Colonic mucosa (tissue), 4 donors: ENCODE results near the gene RPL3. TPM values are rescaled to one million over a fixed set of nuclear protein-coding genes. Genes with fewer than 3 reads are reported as not detected.

Experiments
- DNase-seq: peaks from one replicate; pipeline ENCODE4 v3.0.0-alpha.2; 2020
- H3K27ac ChIP-seq: fragments of 200-600 bp; one replicate; pipeline ENCODE4 v1.8.0; 2021
- H3K27me3 ChIP-seq: fragments of 200-600 bp; one replicate; pipeline ENCODE4 v1.8.0; 2021
- H3K36me3 ChIP-seq: fragments of 200-600 bp; one replicate; pipeline ENCODE4 v1.8.0; 2021
- H3K4me1 ChIP-seq: fragments of 200-600 bp; one replicate; pipeline ENCODE4 v1.8.0; 2021; ENCODE audit warnings: mild to moderate bottlenecking
- H3K4me3 ChIP-seq: fragments of 200-600 bp; one replicate; pipeline ENCODE4 v1.8.0; 2021
- H3K9ac ChIP-seq, 2 donors: one replicate each; pipeline ENCODE4 v1.7.0; 2013; ENCODE audit warnings: control low read depth in 2 of 2, low read depth in 2 of 2, low read length in 2 of 2
- H3K9me3 ChIP-seq: fragments of 200-600 bp; one replicate; pipeline ENCODE4 v1.8.0; 2021
- CTCF ChIP-seq: fragments of 200-600 bp; IDR thresholded peaks from one replicate; pipeline ENCODE4 v1.8.0; 2022; ENCODE audit warnings: antibody characterized with exemption, mild to moderate bottlenecking
- intact Hi-C: fragments of 100-400 bp; cut with DNase I; formaldehyde crosslinking; loops from one replicate; pipeline ENCODE4 v1.14.1; 2022
- total RNA-seq, 2 donors: library from RNA; stranded (reverse); fragmentation: NEBNext Ultra II Directional in 1 of 2; extraction: Animal tissue kit (Norgen Biotek cat#: 25700) in 1 of 2; gene quantifications; one replicate each; pipeline ENCODE4 v1.2.1, GENCODE V29; 2021
- donor health status: healthy.
- donor health status: DM: no; HTN: no; CAD: no.
- donor health status: DM: no; HTN: no; CAD: no.

RPL3 gene
- total RNA-seq, 2 donors from 2014 or later: 1,796 to 1,829 TPM

DNA sequence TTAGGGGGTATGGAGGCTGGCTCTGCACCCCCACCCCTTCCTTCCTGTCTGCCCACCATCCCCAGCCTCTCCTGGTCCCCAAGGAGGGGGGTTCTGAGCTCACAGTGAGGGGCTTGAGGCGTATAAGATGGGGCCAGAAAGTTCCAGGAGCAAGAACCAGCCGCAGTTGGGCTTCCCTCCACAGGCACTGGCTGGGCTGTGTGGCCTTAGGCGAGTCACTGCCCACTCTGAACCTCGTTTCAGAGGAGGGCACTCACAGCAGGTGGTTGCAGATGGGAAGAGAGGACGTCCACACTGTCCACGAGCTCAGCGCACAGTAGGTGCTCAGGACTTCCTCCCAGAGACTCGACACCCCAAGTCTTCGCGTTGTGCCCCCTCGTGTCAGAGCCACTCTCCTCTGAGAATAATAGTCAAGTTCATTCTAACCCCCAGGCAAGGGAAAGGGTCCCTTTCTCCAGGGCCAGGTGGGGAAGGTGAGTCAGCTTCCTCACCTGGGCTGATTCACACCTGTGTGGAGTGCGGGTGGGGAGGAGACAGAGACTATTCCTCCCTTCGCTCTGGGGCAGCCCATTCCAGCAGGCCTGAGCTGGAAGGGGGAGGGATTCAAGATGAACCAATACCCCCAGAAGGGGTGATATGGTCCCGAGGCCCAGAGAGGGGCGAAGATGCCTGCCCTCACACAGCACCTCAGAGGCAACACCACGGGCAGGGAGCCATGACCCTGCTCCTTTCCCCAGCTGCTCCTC lies 29.3 kb downstream of the RPL3 start:
- DNase-seq: no peak

GRCh38 chr22:39289533-39289932 lies 29.9 kb downstream of the RPL3 start:
- no peak for DNase-seq
- H3K9ac ChIP-seq: no peak overlapping the region
- no peaks in the 10 kb centered on the region for H3K36me3 ChIP-seq
- H3K27me3 ChIP-seq: no peaks in the 10 kb centered on the region
- no peak overlapping the region for H3K4me3 ChIP-seq
- no peak overlapping the region for H3K27ac ChIP-seq
- H3K9me3 ChIP-seq: no peaks in the 10 kb centered on the region
- no peak for TF ChIP-seq CTCF
- H3K4me1 ChIP-seq: peaks cover 6% of the 10 kb centered on the region
- intact Hi-C loops: no loop called here

More for the DNA sequence above, 29.3 kb downstream of the RPL3 start:
- H3K27ac ChIP-seq: no peak overlapping the region
- no peak overlapping the region for H3K9ac ChIP-seq
- intact Hi-C loops: no loop called here
- H3K4me3 ChIP-seq: no peak overlapping the region
- no peaks in the 10 kb centered on the region for H3K27me3 ChIP-seq
- no peak for TF ChIP-seq CTCF
- no peaks in the 10 kb centered on the region for H3K36me3 ChIP-seq
- no peaks in the 10 kb centered on the region for H3K9me3 ChIP-seq
- peaks cover 6% of the 10 kb centered on the region for H3K4me1 ChIP-seq

GRCh38 chr22:39288135-39288898 lies 31.1 kb downstream of the RPL3 start:
- no peaks in the 10 kb centered on the region for H3K36me3 ChIP-seq
- no peak overlapping the region for H3K9ac ChIP-seq
- intact Hi-C loops: no loop called here
- H3K4me1 ChIP-seq: peaks cover 6% of the 10 kb centered on the region
- no peak overlapping the region for H3K27ac ChIP-seq
- no peak for TF ChIP-seq CTCF
- no peak for DNase-seq
- H3K4me3 ChIP-seq: no peak overlapping the region
- no peaks in the 10 kb centered on the region for H3K27me3 ChIP-seq
- no peaks in the 10 kb centered on the region for H3K9me3 ChIP-seq

DNA sequence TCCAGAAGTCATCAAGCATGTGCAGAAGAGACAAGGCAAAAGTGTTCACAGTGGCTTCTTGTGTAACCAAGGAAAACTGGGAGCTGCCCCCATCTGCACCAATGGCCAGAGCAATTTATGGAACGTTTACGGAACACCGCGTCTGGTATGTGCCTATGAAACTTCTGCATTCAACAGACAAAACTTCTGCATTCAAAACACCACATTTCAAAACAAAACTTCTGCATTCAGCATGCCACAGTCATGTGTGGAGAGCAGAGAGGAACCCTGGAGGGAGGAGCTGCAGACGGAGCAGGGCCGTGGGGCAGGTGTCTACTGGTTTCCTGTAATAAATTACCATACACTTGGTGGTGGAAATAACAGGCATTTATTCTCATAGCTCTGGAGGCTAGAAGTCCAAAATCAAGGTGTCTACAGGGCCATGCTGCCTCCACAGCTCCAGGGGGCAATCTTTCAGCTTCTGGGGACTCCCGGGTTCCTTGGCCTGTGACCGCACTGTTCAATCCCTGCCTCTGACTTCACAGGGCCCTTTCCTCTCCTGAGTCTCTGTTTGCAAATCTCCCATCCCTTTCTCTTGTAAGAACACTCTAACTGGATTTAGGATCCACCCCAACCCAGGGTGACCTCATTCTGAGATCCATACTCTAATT lies 32.2 kb downstream of the RPL3 start:
- H3K27ac ChIP-seq: no peak overlapping the region
- DNase-seq: no peak
- H3K9me3 ChIP-seq: no peaks in the 10 kb centered on the region
- H3K4me1 ChIP-seq: peaks cover 5% of the 10 kb centered on the region
- no peak for TF ChIP-seq CTCF
- H3K4me3 ChIP-seq: no peak overlapping the region
- intact Hi-C loops: no loop called here
- H3K36me3 ChIP-seq: no peaks in the 10 kb centered on the region
- no peaks in the 10 kb centered on the region for H3K27me3 ChIP-seq
- H3K9ac ChIP-seq: no peak overlapping the region

DNA sequence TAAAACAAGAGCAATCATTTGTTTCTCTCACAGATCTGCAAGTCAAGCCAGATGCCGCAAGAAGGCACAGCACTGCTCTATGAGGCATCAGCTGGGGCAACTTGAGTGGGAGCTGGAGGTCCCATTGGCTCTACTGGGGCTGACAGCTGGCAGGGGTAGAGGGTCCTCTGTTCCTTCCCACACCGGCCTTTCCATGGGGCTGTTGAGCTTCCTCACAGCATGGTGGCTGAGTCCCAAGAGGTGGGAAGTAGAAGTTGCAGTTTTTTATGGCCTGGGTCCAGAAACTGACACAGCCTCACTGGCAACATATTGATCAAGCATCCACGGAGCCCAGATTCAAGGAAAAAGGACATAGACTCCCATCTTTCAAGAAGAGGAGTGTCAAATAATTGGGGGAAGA lies 34.4 kb downstream of the RPL3 start:
- intact Hi-C loops: no loop called here
- Histone ChIP-seq H3K27me3 (no peaks in the 10 kb centered on the region), H3K4me3 (no peak overlapping the region), H3K9me3 (no peaks in the 10 kb centered on the region), H3K4me1 (no peaks in the 10 kb centered on the region), H3K27ac (no peak overlapping the region), H3K36me3 (no peaks in the 10 kb centered on the region), H3K9ac (no peak overlapping the region)
- TF ChIP-seq CTCF: no peak
- no peak for DNase-seq
